ENCODE data around the gene SCD5. TPM values are rescaled to one million over a fixed set of nuclear protein-coding genes. Genes with fewer than 3 reads are reported as not detected.

The SCD5 gene
- total RNA-seq, 1 experiment from 2014 or later: 16.3 TPM

DNA sequence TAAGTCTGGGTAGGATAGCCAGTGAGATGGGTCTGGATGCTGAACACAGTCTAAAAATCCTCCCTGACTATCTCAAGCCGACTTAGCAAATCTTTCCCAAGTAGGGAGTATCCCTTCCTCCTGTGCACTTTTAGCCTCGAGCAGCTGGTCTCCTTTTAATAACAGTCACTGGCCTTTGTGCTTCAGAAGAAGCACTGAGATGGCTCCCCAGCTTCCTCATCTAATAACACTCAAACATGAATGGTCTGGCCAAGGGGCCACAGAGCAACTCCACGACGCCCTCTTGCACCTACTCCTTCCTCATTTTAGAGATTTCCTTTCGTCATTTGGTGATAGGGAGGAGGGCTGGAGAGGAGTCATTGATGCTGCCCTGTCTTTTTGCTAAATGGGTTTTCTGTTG is 158.1 kb downstream of the SCD5 start:
- Mint-ChIP-seq H3K4me3 (ENCODE audit: low read depth, unreplicated experiment) (no peak overlapping the region), H3K27ac (ENCODE audit: unreplicated experiment) (no peak overlapping the region), H3K27me3 (ENCODE audit: unreplicated experiment) (no peaks in the 10 kb centered on the region), H3K9me3 (ENCODE audit: low read depth, unreplicated experiment) (no peaks in the 10 kb centered on the region), H3K4me1 (ENCODE audit: low read depth, unreplicated experiment) (peaks cover 15% of the 10 kb centered on the region), H3K36me3 (ENCODE audit: insufficient read depth, unreplicated experiment) (no peaks in the 10 kb centered on the region)
- CTCF ChIA-PET: no interaction called here
- intact Hi-C loops (cut with micrococcal nuclease; ENCODE audit: unreplicated experiment): no loop called here
- TF ChIP-seq, protein P1, sequence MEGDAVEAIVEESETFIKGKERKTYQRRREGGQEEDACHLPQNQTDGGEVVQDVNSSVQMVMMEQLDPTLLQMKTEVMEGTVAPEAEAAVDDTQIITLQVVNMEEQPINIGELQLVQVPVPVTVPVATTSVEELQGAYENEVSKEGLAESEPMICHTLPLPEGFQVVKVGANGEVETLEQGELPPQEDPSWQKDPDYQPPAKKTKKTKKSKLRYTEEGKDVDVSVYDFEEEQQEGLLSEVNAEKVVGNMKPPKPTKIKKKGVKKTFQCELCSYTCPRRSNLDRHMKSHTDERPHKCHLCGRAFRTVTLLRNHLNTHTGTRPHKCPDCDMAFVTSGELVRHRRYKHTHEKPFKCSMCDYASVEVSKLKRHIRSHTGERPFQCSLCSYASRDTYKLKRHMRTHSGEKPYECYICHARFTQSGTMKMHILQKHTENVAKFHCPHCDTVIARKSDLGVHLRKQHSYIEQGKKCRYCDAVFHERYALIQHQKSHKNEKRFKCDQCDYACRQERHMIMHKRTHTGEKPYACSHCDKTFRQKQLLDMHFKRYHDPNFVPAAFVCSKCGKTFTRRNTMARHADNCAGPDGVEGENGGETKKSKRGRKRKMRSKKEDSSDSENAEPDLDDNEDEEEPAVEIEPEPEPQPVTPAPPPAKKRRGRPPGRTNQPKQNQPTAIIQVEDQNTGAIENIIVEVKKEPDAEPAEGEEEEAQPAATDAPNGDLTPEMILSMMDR (IDR thresholded peaks at IDR 0.05; ENCODE audit: unreplicated experiment): no peak
- no peak for DNase-seq
- BruUV-seq (replicated peaks): no TSS peak

DNA sequence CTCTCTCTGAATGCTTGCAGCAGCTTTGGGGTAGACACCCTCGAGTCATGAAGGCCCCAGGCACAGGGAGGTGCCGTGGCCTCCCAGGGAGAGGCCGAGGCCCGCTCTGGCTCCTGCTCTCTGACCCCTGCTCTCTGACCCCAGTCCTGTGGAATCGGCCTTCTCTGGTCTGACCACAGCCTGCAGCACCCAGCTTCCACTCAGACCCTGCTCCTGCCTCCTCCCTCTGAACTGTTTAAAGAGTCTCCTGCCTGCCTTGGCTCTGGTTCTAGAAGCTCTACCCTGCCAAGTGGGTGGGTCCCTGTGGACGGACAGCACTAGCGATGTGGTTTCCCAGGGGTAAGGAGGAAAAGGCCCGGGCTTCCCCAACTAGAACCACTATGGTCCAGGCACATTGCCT is 158.6 kb downstream of the SCD5 start:
- TF ChIP-seq, protein P1 (IDR thresholded peaks at IDR 0.05; ENCODE audit: unreplicated experiment): no peak
- no TSS peak for BruUV-seq (replicated peaks)
- H3K36me3 Mint-ChIP-seq (ENCODE audit: insufficient read depth, unreplicated experiment): no peaks in the 10 kb centered on the region
- H3K9me3 Mint-ChIP-seq (ENCODE audit: low read depth, unreplicated experiment): no peaks in the 10 kb centered on the region
- H3K4me1 Mint-ChIP-seq (ENCODE audit: low read depth, unreplicated experiment): peaks cover 13% of the 10 kb centered on the region
- DNase-seq: no peak
- intact Hi-C loops (cut with micrococcal nuclease; ENCODE audit: unreplicated experiment): no loop called here
- CTCF ChIA-PET: no interaction called here
- no peak overlapping the region for H3K27ac Mint-ChIP-seq (ENCODE audit: unreplicated experiment)
- H3K4me3 Mint-ChIP-seq (ENCODE audit: low read depth, unreplicated experiment): no peak overlapping the region
- H3K27me3 Mint-ChIP-seq (ENCODE audit: unreplicated experiment): no peaks in the 10 kb centered on the region

DNA sequence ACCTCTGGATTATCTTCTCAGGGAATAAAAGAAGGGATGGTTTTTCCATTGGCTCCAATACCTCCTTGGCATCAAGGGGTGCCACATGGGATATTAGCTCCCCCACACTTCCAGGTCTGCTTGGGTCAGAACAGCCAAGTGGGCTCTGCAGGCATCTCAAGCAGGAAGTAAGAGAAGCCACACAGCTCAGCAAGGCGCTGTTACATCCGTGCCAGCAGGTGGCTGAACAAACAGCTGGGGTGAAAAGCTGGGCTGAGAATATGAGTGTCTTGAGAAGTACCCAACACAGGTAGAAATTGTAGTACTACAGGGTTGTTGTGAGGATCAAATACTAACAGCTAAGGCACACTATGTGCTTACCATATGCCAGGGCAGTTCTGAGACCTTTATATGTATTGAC is 160.1 kb downstream of the SCD5 start:
- DNase-seq: no peak
- no peaks in the 10 kb centered on the region for H3K36me3 Mint-ChIP-seq (ENCODE audit: insufficient read depth, unreplicated experiment)
- no peak overlapping the region for H3K4me3 Mint-ChIP-seq (ENCODE audit: low read depth, unreplicated experiment)
- TF ChIP-seq, protein P1 (IDR thresholded peaks at IDR 0.05; ENCODE audit: unreplicated experiment): no peak
- BruUV-seq (replicated peaks): no TSS peak
- H3K4me1 Mint-ChIP-seq (ENCODE audit: low read depth, unreplicated experiment): no peaks in the 10 kb centered on the region
- H3K27me3 Mint-ChIP-seq (ENCODE audit: unreplicated experiment): no peaks in the 10 kb centered on the region
- intact Hi-C loops (cut with micrococcal nuclease; ENCODE audit: unreplicated experiment): no loop called here
- H3K27ac Mint-ChIP-seq (ENCODE audit: unreplicated experiment): no peak overlapping the region
- no peaks in the 10 kb centered on the region for H3K9me3 Mint-ChIP-seq (ENCODE audit: low read depth, unreplicated experiment)
- CTCF ChIA-PET: no interaction called here

DNA sequence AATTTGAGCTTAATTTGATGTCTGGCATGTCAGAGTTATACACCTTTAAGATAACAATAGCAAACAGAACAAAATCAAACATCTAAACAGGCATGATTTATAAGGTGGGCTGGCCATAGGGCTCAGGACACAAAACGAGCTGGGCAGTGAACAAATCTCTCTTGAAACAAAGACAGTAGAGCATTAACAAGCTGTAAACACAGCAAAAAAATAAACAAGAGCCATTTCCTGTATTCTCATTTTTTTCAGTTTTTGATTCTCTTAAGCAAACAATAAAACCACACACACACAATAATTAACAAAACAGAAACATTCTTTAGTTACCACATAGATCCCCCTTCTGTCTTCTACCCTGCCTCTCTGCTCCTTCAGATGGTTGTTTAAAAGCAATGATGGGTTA is 168.5 kb downstream of the SCD5 start:
- Mint-ChIP-seq H3K4me3 (ENCODE audit: low read depth, unreplicated experiment) (peak overlapping the region; percentile 64), H3K9me3 (ENCODE audit: low read depth, unreplicated experiment) (no peaks in the 10 kb centered on the region), H3K27me3 (ENCODE audit: unreplicated experiment) (no peaks in the 10 kb centered on the region), H3K27ac (ENCODE audit: unreplicated experiment) (peak overlapping the region; percentile 84), H3K36me3 (ENCODE audit: insufficient read depth, unreplicated experiment) (peaks cover 6% of the 10 kb centered on the region), H3K4me1 (ENCODE audit: low read depth, unreplicated experiment) (peaks cover 10% of the 10 kb centered on the region)
- intact Hi-C loops (cut with micrococcal nuclease; ENCODE audit: unreplicated experiment): loop anchor here (5.0 kb wide), 1 partner anchor 172 kb away; no protein-coding TSS in a partner anchor
- CTCF ChIA-PET: interaction anchor here (0.9 to 1.1 kb wide), 3 partner anchors 41 to 654 kb away, joined by 3 to 4 read pairs (median 3); partner anchors contain the start of gene COQ2
- BruUV-seq (replicated peaks): TSS peak; percentile 58
- DNase-seq: no peak
- TF ChIP-seq, protein P1 (IDR thresholded peaks at IDR 0.05; ENCODE audit: unreplicated experiment): no peak
